Ovary (tissue), 3 donors: Measurements from ENCODE around the gene OR2B3.

Experiments
- EP300 ChIP-seq: sonication (generic); formaldehyde crosslinking; IDR thresholded peaks from one replicate; pipeline ENCODE4 v1.6.1; 2017; ENCODE audit warnings: antibody characterized with exemption
- POLR2A ChIP-seq: fragments of 450-650 bp; IDR thresholded peaks from one replicate; pipeline ENCODE4 v1.6.1; 2017; ENCODE audit warnings: antibody characterized with exemption, mild to moderate bottlenecking, moderate library complexity
- TF ChIP-seq, protein P1 (sequence below), 3 donors: fragments of 450-650 bp in 2 of 3; fragments of 200-600 bp in 1 of 3; IDR thresholded peaks; one replicate each; pipeline versions ENCODE4 v1.5.1 to v1.8.0; 2016 to 2022; ENCODE audit warnings: antibody characterized with exemption in 3 of 3, mild to moderate bottlenecking in 1 of 3
- donor health status: DM: no; HTN: no; CAD: no.

DNA sequence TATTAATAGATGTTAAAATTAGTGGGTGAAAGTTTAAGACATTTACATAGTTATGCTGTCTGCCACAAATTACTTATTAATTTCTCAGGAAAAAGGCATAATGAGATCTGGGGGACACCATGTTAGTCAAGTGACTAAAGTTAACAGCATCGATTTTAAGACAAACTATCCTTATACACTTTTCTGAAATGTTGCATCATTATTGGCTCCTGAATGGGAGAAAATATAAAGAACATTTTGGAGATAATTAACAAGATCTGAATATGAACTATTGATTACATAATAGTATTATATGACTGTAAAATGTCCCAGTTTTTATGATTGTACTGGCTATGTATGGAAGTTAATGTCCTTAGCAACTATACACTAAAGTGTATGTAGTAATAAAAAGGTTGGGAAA is 7.9 kb downstream of the OR2B3 start:
- TF ChIP-seq, protein P1, sequence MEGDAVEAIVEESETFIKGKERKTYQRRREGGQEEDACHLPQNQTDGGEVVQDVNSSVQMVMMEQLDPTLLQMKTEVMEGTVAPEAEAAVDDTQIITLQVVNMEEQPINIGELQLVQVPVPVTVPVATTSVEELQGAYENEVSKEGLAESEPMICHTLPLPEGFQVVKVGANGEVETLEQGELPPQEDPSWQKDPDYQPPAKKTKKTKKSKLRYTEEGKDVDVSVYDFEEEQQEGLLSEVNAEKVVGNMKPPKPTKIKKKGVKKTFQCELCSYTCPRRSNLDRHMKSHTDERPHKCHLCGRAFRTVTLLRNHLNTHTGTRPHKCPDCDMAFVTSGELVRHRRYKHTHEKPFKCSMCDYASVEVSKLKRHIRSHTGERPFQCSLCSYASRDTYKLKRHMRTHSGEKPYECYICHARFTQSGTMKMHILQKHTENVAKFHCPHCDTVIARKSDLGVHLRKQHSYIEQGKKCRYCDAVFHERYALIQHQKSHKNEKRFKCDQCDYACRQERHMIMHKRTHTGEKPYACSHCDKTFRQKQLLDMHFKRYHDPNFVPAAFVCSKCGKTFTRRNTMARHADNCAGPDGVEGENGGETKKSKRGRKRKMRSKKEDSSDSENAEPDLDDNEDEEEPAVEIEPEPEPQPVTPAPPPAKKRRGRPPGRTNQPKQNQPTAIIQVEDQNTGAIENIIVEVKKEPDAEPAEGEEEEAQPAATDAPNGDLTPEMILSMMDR (IDR thresholded peaks at IDR 0.05) = no peak
- TF ChIP-seq POLR2A (no peak), EP300 (no peak)
